Measurements from ENCODE around the gene GMDS.

The GMDS gene

GRCh38 chr6:1963596-1963995 is 281.8 kb downstream of the GMDS start:
- no peak for FAIRE-seq

GRCh38 chr6:1962201-1962600 is 283.2 kb downstream of the GMDS start:
- DNase-seq (ENCODE audit: insufficient read length) (no peak), FAIRE-seq (no peak)
- TF ChIP-seq TAF1 (IDR thresholded peaks at IDR 0.05; ENCODE audit: borderline replicate concordance, low read depth, low read length) = no peak
- TF ChIP-seq POLR2A (IDR thresholded peaks at IDR 0.05; ENCODE audit: low read depth, low read length) = no peak
- no peak for TF ChIP-seq POLR2AphosphoS5 (IDR thresholded peaks at IDR 0.05; ENCODE audit: low read depth, low read length)

More at GRCh38 chr6:1963596-1963995, 281.8 kb downstream of the GMDS start:
- no peak for DNase-seq (ENCODE audit: insufficient read length)
- TF ChIP-seq POLR2A (IDR thresholded peaks at IDR 0.05; ENCODE audit: low read depth, low read length) (no peak), POLR2AphosphoS5 (IDR thresholded peaks at IDR 0.05; ENCODE audit: low read depth, low read length) (no peak), TAF1 (IDR thresholded peaks at IDR 0.05; ENCODE audit: borderline replicate concordance, low read depth, low read length) (no peak)

- FAIRE-seq (no peak), DNase-seq (ENCODE audit: insufficient read length) (no peak)
- no peak for TF ChIP-seq TAF1 (IDR thresholded peaks at IDR 0.05; ENCODE audit: borderline replicate concordance, low read depth, low read length)
- TF ChIP-seq POLR2A (IDR thresholded peaks at IDR 0.05; ENCODE audit: low read depth, low read length) = no peak
- TF ChIP-seq POLR2AphosphoS5 (IDR thresholded peaks at IDR 0.05; ENCODE audit: low read depth, low read length) = no peak
Measured at GRCh38 chr6:1960486-1961142, 284.8 kb downstream of the GMDS start.

GRCh38 chr6:1958257-1958656 is 287.1 kb downstream of the GMDS start:
- DNase-seq (ENCODE audit: insufficient read length) (no peak), FAIRE-seq (no peak)
- no peak for TF ChIP-seq POLR2A (IDR thresholded peaks at IDR 0.05; ENCODE audit: low read depth, low read length)
- TF ChIP-seq POLR2AphosphoS5 (IDR thresholded peaks at IDR 0.05; ENCODE audit: low read depth, low read length) = no peak
- no peak for TF ChIP-seq TAF1 (IDR thresholded peaks at IDR 0.05; ENCODE audit: borderline replicate concordance, low read depth, low read length)

- no peak for FAIRE-seq
- no peak for DNase-seq (ENCODE audit: insufficient read length)
- TF ChIP-seq POLR2AphosphoS5 (IDR thresholded peaks at IDR 0.05; ENCODE audit: low read depth, low read length) (no peak), TAF1 (IDR thresholded peaks at IDR 0.05; ENCODE audit: borderline replicate concordance, low read depth, low read length) (no peak), POLR2A (IDR thresholded peaks at IDR 0.05; ENCODE audit: low read depth, low read length) (no peak)
Measured at GRCh38 chr6:1957746-1958145, 287.7 kb downstream of the GMDS start.

- no peak for DNase-seq (ENCODE audit: insufficient read length)
- no peak for FAIRE-seq
- no peak for TF ChIP-seq TAF1 (IDR thresholded peaks at IDR 0.05; ENCODE audit: borderline replicate concordance, low read depth, low read length)
- TF ChIP-seq POLR2A (IDR thresholded peaks at IDR 0.05; ENCODE audit: low read depth, low read length) = no peak
- no peak for TF ChIP-seq POLR2AphosphoS5 (IDR thresholded peaks at IDR 0.05; ENCODE audit: low read depth, low read length)
Measured at GRCh38 chr6:1952740-1953360, 292.6 kb downstream of the GMDS start.

- TF ChIP-seq POLR2AphosphoS5 (IDR thresholded peaks at IDR 0.05; ENCODE audit: low read depth, low read length) (no peak), TAF1 (IDR thresholded peaks at IDR 0.05; ENCODE audit: borderline replicate concordance, low read depth, low read length) (no peak), POLR2A (IDR thresholded peaks at IDR 0.05; ENCODE audit: low read depth, low read length) (no peak)
- FAIRE-seq (no peak), DNase-seq (ENCODE audit: insufficient read length) (no peak)
Measured at GRCh38 chr6:1950631-1951030, 294.8 kb downstream of the GMDS start.

GRCh38 chr6:1949538-1949937 is 295.9 kb downstream of the GMDS start:
- DNase-seq (ENCODE audit: insufficient read length) = no peak
- TF ChIP-seq TAF1 (IDR thresholded peaks at IDR 0.05; ENCODE audit: borderline replicate concordance, low read depth, low read length) (no peak), POLR2AphosphoS5 (IDR thresholded peaks at IDR 0.05; ENCODE audit: low read depth, low read length) (no peak), POLR2A (IDR thresholded peaks at IDR 0.05; ENCODE audit: low read depth, low read length) (no peak)
- no peak for FAIRE-seq

GRCh38 chr6:1947922-1948321 is 297.5 kb downstream of the GMDS start:
- no peak for TF ChIP-seq POLR2AphosphoS5 (IDR thresholded peaks at IDR 0.05; ENCODE audit: low read depth, low read length)
- FAIRE-seq (no peak), DNase-seq (ENCODE audit: insufficient read length) (no peak)

- no peak for DNase-seq (ENCODE audit: insufficient read length)
- TF ChIP-seq TAF1 (IDR thresholded peaks at IDR 0.05; ENCODE audit: borderline replicate concordance, low read depth, low read length) (no peak), POLR2A (IDR thresholded peaks at IDR 0.05; ENCODE audit: low read depth, low read length) (no peak), POLR2AphosphoS5 (IDR thresholded peaks at IDR 0.05; ENCODE audit: low read depth, low read length) (no peak)
- no peak for FAIRE-seq
Measured at GRCh38 chr6:1946583-1946982, 298.8 kb downstream of the GMDS start.

GRCh38 chr6:1945235-1945832 is 300.1 kb downstream of the GMDS start:
- no peak for DNase-seq (ENCODE audit: insufficient read length)
- no peak for TF ChIP-seq POLR2AphosphoS5 (IDR thresholded peaks at IDR 0.05; ENCODE audit: low read depth, low read length)
- TF ChIP-seq POLR2A (IDR thresholded peaks at IDR 0.05; ENCODE audit: low read depth, low read length) = no peak
- no peak for TF ChIP-seq TAF1 (IDR thresholded peaks at IDR 0.05; ENCODE audit: borderline replicate concordance, low read depth, low read length)
- FAIRE-seq = no peak

GRCh38 chr6:1942834-1943233 is 302.6 kb downstream of the GMDS start:
- no peak for TF ChIP-seq POLR2AphosphoS5 (IDR thresholded peaks at IDR 0.05; ENCODE audit: low read depth, low read length)
- TF ChIP-seq POLR2A (IDR thresholded peaks at IDR 0.05; ENCODE audit: low read depth, low read length) = no peak
- TF ChIP-seq TAF1 (IDR thresholded peaks at IDR 0.05; ENCODE audit: borderline replicate concordance, low read depth, low read length) = no peak
- FAIRE-seq = no peak
- no peak for DNase-seq (ENCODE audit: insufficient read length)

All from GM12892 (cell line).